A549 (cell line): ENCODE measurements around the gene CCDC194. TPM values are rescaled to one million over a fixed set of nuclear protein-coding genes. Genes with fewer than 3 reads are reported as not detected.

Experiments used
- ATAC-seq, 2 experiments: fragments of 200-7000 bp in 1 of 2; fragments of >200 bp in 1 of 2; cut with Nextera tagmentation in 1 of 2; cut with Tn5 transposase in 1 of 2; 3 replicates each; pipeline versions ENCODE4 v1.8.0 to v1.9.1; 2018 to 2020; ENCODE audit warnings: mild to moderate bottlenecking in 1 of 2, moderate library complexity in 1 of 2
- CTCF ChIA-PET: fragments of 300-600 bp; sonication (Branson Sonifier 250); formaldehyde crosslinking; extraction: SDS; loops from one replicate; lab custom pipeline; 2021; ENCODE audit warnings: antibody characterized with exemption, inconsistent platforms; lab: Yijun Ruan, JAX
- POLR2A ChIA-PET: fragments of 350-600 bp; formaldehyde crosslinking; extraction: SDS; loops from one replicate; lab custom pipeline; 2021; ENCODE audit warnings: antibody characterized with exemption, inconsistent platforms; lab: Yijun Ruan, JAX
- DNase-seq, 2 experiments: peaks; one replicate each; pipeline versions ENCODE4 v3.0.0 to v3.0.0-alpha.2; 2011 to 2016; ENCODE audit warnings: low read depth in 1 of 2, low spot score in 1 of 2
- FAIRE-seq: peaks from 2 replicates; lab custom pipeline; 2011; peaks lifted over from hg19 to GRCh38; lab: Jason Lieb, UNC
- H3K27ac ChIP-seq, 2 experiments: fragments of >200 bp; sonication (Bioruptor Twin); formaldehyde crosslinking; 3 replicates each; pipeline ENCODE4 v1.5.1; 2016 to 2017
- H3K4me1 ChIP-seq: fragments of >200 bp; sonication (Bioruptor Twin); formaldehyde crosslinking; 3 replicates; pipeline ENCODE4 v1.6.1; 2016
- H3K4me2 ChIP-seq: fragments of >200 bp; sonication (Bioruptor Twin); formaldehyde crosslinking; 3 replicates; pipeline ENCODE4 v1.6.1; 2016
- H3K4me3 ChIP-seq: fragments of >200 bp; sonication (Bioruptor Twin); formaldehyde crosslinking; 3 replicates; pipeline ENCODE4 v1.5.1; 2016
- H3K9me3 ChIP-seq: fragments of >200 bp; sonication (Bioruptor Twin); formaldehyde crosslinking; 3 replicates; pipeline ENCODE4 v1.6.1; 2016
- ATOH8 ChIP-seq: fragments of 250-450 bp; sonication (Bioruptor Pico); IDR thresholded peaks from 2 replicates; pipeline ENCODE4 v1.5.0; 2020; ENCODE audit warnings: low read depth, mild to moderate bottlenecking, moderate library complexity
- BCL3 ChIP-seq: fragments of >200 bp; sonication (Bioruptor Twin); formaldehyde crosslinking; IDR thresholded peaks from 3 replicates; pipeline ENCODE4 v1.6.1; 2016
- CBX2 ChIP-seq: fragments of 200-600 bp; sonication (generic); IDR thresholded peaks from 2 replicates; pipeline ENCODE4 v1.6.1; 2016; ENCODE audit warnings: low read depth, mild to moderate bottlenecking, borderline replicate concordance
- CBX8 ChIP-seq: fragments of 200-600 bp; sonication (generic); IDR thresholded peaks from 2 replicates; pipeline ENCODE4 v1.6.1; 2016
- CTCF ChIP-seq: fragments of >200 bp; sonication (Bioruptor Twin); formaldehyde crosslinking; IDR thresholded peaks from 3 replicates; pipeline ENCODE4 v1.5.1; 2016
- EHF ChIP-seq: fragments of 250-450 bp; sonication (Bioruptor Pico); IDR thresholded peaks from 2 replicates; pipeline ENCODE4 v1.5.0; 2020; ENCODE audit warnings: mild to moderate bottlenecking
- EHMT2 ChIP-seq: fragments of 200-600 bp; sonication (generic); IDR thresholded peaks from 2 replicates; pipeline ENCODE4 v1.6.1; 2016; ENCODE audit warnings: antibody characterized with exemption, low read depth, mild to moderate bottlenecking, moderate library complexity
- EP300 ChIP-seq, 2 experiments: fragments of >200 bp; sonication (Bioruptor Twin); formaldehyde crosslinking; IDR thresholded peaks; 2 replicates in 1 of 2; 3 replicates in 1 of 2; pipeline ENCODE4 v1.6.1; 2016 to 2017
- ESRRA ChIP-seq: fragments of 150-350 bp; IDR thresholded peaks from 2 replicates; pipeline ENCODE4 v1.6.1; 2014; ENCODE audit warnings: mild to moderate bottlenecking, low read length, borderline replicate concordance
- FOXS1 ChIP-seq: fragments of 250-450 bp; sonication (Bioruptor Pico); IDR thresholded peaks from 2 replicates; pipeline ENCODE4 v1.5.0; 2020; ENCODE audit warnings: mild to moderate bottlenecking, moderate library complexity
- GATA3 ChIP-seq: IDR thresholded peaks from 2 replicates; pipeline ENCODE4 v1.6.1; 2012; ENCODE audit warnings: borderline replicate concordance
- HDAC2 ChIP-seq: fragments of 200-600 bp; sonication (generic); IDR thresholded peaks from 2 replicates; pipeline ENCODE4 v1.6.1; 2016
- HES2 ChIP-seq: fragments of >200 bp; sonication (Bioruptor Twin); formaldehyde crosslinking; IDR thresholded peaks from 2 replicates; pipeline ENCODE4 v1.6.1; 2016
- HEYL ChIP-seq: fragments of 250-450 bp; sonication (Bioruptor Pico); IDR thresholded peaks from 2 replicates; pipeline ENCODE4 v1.8.0; 2021; ENCODE audit warnings: mild to moderate bottlenecking, moderate library complexity
- HOXA7 ChIP-seq: fragments of 250-450 bp; sonication (Bioruptor Pico); IDR thresholded peaks from 2 replicates; pipeline ENCODE4 v1.5.0; 2020; ENCODE audit warnings: mild to moderate bottlenecking, moderate library complexity
- JUN ChIP-seq, 2 experiments: fragments of >200 bp; sonication (Bioruptor Twin); formaldehyde crosslinking; IDR thresholded peaks; 2 replicates in 1 of 2; 3 replicates in 1 of 2; pipeline ENCODE4 v1.6.1; 2016 to 2017
- MAZ ChIP-seq: fragments of 150-350 bp; IDR thresholded peaks from 2 replicates; pipeline ENCODE4 v1.6.1; 2014; ENCODE audit warnings: antibody characterized with exemption, low read depth, low read length, borderline replicate concordance
- NR3C1 ChIP-seq: fragments of >200 bp; sonication (Bioruptor Twin); formaldehyde crosslinking; IDR thresholded peaks from 3 replicates; pipeline ENCODE4 v1.6.1; 2017
- RCOR1 ChIP-seq: fragments of 150-350 bp; IDR thresholded peaks from 2 replicates; pipeline ENCODE4 v1.6.1; 2014; ENCODE audit warnings: antibody characterized with exemption, low read length, low read depth
- RFX5 ChIP-seq: fragments of 450-650 bp; IDR thresholded peaks from 2 replicates; pipeline ENCODE4 v1.7.1; 2014; ENCODE audit warnings: antibody characterized with exemption, mild to moderate bottlenecking, moderate library complexity
- SREBF2 ChIP-seq: fragments of 450-650 bp; IDR thresholded peaks from 2 replicates; pipeline ENCODE4 v1.6.1; 2014; ENCODE audit warnings: mild to moderate bottlenecking, moderate library complexity
- WGBS: methylation state at CpG from one replicate; pipeline ENCODE4 v1.1.6; 2017; ENCODE audit errors: missing lambda C conversion rate; 5-methylcytosine and 5-hydroxymethylcytosine counted together
- polyA plus RNA-seq, 4 experiments: library from polyadenylated mRNA; depleted of rRNA in 3 of 4; stranded (reverse); fragments of >200 nt; fragmentation: RNase III in 1 of 4; extraction: RNeasy Plus Mini Kit Qiagen cat#74134 plus additional on column Dnase treatment in 1 of 4; gene quantifications; 2 replicates in 3 of 4; 3 replicates in 1 of 4; pipeline ENCODE4 v1.2.3, GENCODE V29; 2011 to 2017

The CCDC194 gene
- polyA plus RNA-seq, 2 of the 4 experiments (the other 2 are of a cell fraction) = not detected

GRCh38 chr19:17419154-17419620 lies 25.2 kb upstream of the CCDC194 start:
- TF ChIP-seq CTCF = no peak
- TF ChIP-seq ATOH8 (CRISPR knock-in tag) = no peak
- no peak for TF ChIP-seq JUN (IDR thresholded peaks at IDR 0.05)
- no peak for TF ChIP-seq HOXA7
- TF ChIP-seq HEYL (CRISPR knock-in tag) = no peak
- ChIA-PET CTCF (interaction anchor here (1.0 to 1.6 kb wide), 4 partner anchors 9 to 33 kb away, joined by 3 to 6 read pairs (median 6); partner anchors contain the start of genes CCDC194 and TMEM221), POLR2A (interaction anchor here (0.7 to 1.2 kb wide), 6 partner anchors 8 to 440 kb away, joined by 3 to 5 read pairs (median 3); partner anchors contain the start of genes GTPBP3, RPL18A and TMEM221)
- FAIRE-seq (no peak), DNase-seq (no peak), ATAC-seq (no peak)
- Histone ChIP-seq H3K4me1 (0 out of 3 replicates have a peak, but pooled peaks cover 4% of the 10 kb centered on the region), H3K4me2 (peak overlapping the region; percentile 73), H3K4me3 (peak overlapping the region; percentile 52), H3K27ac (peak overlapping the region; percentile 72 to 90), H3K9me3 (no peaks in the 10 kb centered on the region)
- WGBS = under 1% methylated on average over 8 of the region's 8 CpGs

- Histone ChIP-seq H3K27ac (peak overlapping the region; percentile 72 to 90), H3K9me3 (no peaks in the 10 kb centered on the region)
- ATAC-seq (no peak), DNase-seq (no peak)
- POLR2A ChIA-PET = interaction anchor here (1.0 kb wide), 1 partner anchor 441 kb away, joined by 3 read pairs; the partner anchor contains the start of gene RPL18A
- CTCF ChIA-PET = interaction anchor here (1.4 kb wide), 1 partner anchor 10 kb away, joined by 3 read pairs; no protein-coding TSS in a partner anchor
- TF ChIP-seq MAZ (no peak), HDAC2 (no peak), GATA3 (no peak), BCL3 (no peak), ESRRA (no peak), EHMT2 (no peak), EP300 (IDR thresholded peaks at IDR 0.05) (no peak), NR3C1 (no peak), CBX8 (no peak)
- TF ChIP-seq, all 56 proteins: peak for 0
- H3K4me1 ChIP-seq = 0 out of 3 replicates have a peak, but pooled peaks cover 4% of the 10 kb centered on the region
- WGBS = 62% methylated on average over 3 of the region's 3 CpGs
- no peak for FAIRE-seq
- H3K4me3 ChIP-seq = peak overlapping the region; percentile 52; the same call in 2 of the 3 replicates
- H3K4me2 ChIP-seq = peak overlapping the region; percentile 73
Observed at GRCh38 chr19:17418710-17419109, 24.7 kb upstream of the CCDC194 start.

- CTCF ChIA-PET = no interaction called here
- no peak overlapping the region for H3K4me2 ChIP-seq
- H3K9me3 ChIP-seq = no peaks in the 10 kb centered on the region
- ATAC-seq (no peak), FAIRE-seq (no peak), DNase-seq (no peak)
- H3K27ac ChIP-seq = no peak overlapping the region
- 78% methylated on average over 6 of the region's 6 CpGs for WGBS
- 0 out of 3 replicates have a peak, but pooled peaks cover 4% of the 10 kb centered on the region for H3K4me1 ChIP-seq
- H3K4me3 ChIP-seq = no peak overlapping the region
- TF ChIP-seq CBX2 (no peak), HES2 (no peak), FOXS1 (no peak), EHF (CRISPR knock-in tag) (no peak), HEYL (CRISPR knock-in tag) (no peak), SREBF2 (no peak), JUN (IDR thresholded peaks at IDR 0.05) (no peak), RFX5 (no peak), RCOR1 (no peak)
- POLR2A ChIA-PET = no interaction called here
Observed at GRCh38 chr19:17415121-17415520, 21.1 kb upstream of the CCDC194 start.
